ENCODE results near the gene RAPGEF5. TPM values are rescaled to one million over a fixed set of nuclear protein-coding genes. Genes with fewer than 3 reads are reported as not detected.

RAPGEF5 gene, protein sequence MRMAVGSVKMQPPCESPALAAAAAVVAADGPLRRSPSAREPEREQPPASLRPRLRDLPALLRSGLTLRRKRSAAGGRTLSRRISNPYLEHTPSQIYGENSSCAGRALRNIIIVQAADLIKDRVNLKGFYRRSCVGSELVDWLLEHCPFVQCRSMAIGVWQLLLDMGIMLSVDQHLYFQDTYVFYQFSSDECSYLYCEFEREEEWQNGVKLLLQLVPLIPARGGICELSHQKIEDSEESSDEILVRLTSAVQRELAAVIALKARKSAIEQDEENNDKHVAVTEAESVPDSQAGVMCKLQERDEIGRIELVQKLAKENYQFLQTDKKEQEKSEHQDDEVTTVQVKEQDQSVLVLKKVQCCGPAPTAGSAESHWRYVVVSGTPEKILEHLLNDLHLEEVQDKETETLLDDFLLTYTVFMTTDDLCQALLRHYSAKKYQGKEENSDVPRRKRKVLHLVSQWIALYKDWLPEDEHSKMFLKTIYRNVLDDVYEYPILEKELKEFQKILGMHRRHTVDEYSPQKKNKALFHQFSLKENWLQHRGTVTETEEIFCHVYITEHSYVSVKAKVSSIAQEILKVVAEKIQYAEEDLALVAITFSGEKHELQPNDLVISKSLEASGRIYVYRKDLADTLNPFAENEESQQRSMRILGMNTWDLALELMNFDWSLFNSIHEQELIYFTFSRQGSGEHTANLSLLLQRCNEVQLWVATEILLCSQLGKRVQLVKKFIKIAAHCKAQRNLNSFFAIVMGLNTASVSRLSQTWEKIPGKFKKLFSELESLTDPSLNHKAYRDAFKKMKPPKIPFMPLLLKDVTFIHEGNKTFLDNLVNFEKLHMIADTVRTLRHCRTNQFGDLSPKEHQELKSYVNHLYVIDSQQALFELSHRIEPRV
- 10 to 100 TPM; 66.5 to 70.8 TPM for total RNA-seq

GRCh38 chr7:22356701-22357310 is at the start of gene RAPGEF5:
Gene RAPGEF5, minus strand, starts transcription at chr7:22357154. Its CDS starts 94 bp downstream, at chr7:22357060.
- H3K9me3 ChIP-seq, result peaks cover 4% of the 10 kb centered on the region
- peak within 1 kb of the TSS; percentile 51 for H3K4me3 ChIP-seq
- no peak within 1 kb of the TSS for H3K27ac ChIP-seq
- ATAC-seq (ENCODE audit: insufficient number of reproducible peaks, low FRiP score, low read depth), result no peak
- no peak for TF ChIP-seq CTCF (IDR thresholded peaks at IDR 0.05)
- H3K36me3 ChIP-seq, result no peaks in the 10 kb centered on the region
- no peaks in the 10 kb centered on the region for H3K4me1 ChIP-seq (ENCODE audit: control insufficient read depth in 1 of 2, low read depth in 2 of 2)
- no peaks in the 10 kb centered on the region for H3K27me3 ChIP-seq (replicated peaks; ENCODE audit: insufficient read depth)
- DNase-seq (ENCODE audit: low spot score), result no peak

DNA sequence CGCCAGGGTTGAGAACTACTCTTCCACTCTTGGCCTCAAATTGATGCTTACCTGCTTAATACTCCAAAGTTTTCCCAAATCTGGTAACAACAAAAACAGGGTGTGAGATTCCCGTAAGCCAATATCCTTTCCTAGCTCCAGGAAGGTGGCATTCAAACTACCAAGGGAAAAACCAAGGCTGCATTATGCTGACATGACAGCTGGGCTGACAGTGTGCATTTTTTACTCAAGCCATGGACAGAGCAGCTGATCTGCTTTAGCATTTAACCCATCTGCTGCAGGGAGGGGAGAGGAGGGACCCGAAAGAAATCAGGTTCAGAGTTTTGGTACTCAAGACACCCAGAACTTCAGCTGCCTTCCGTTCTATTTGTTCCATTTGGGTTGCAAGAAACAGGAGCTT is 49.8 kb upstream of the RAPGEF5 start:
- ATAC-seq (ENCODE audit: insufficient number of reproducible peaks, low FRiP score, low read depth) (no peak), DNase-seq (ENCODE audit: low spot score) (no peak)
- no peaks in the 10 kb centered on the region for H3K9me3 ChIP-seq
- H3K27me3 ChIP-seq (replicated peaks; ENCODE audit: insufficient read depth), result no peaks in the 10 kb centered on the region
- H3K4me3 ChIP-seq, result no peak overlapping the region
- no peaks in the 10 kb centered on the region for H3K36me3 ChIP-seq
- peaks cover 0 to 11% of the 10 kb centered on the region in 2 donors for H3K4me1 ChIP-seq (ENCODE audit: control insufficient read depth in 1 of 2, low read depth in 2 of 2)
- TF ChIP-seq CTCF (IDR thresholded peaks at IDR 0.05), result no peak
- no peak overlapping the region for H3K27ac ChIP-seq

- TF ChIP-seq CTCF (IDR thresholded peaks at IDR 0.05), result no peak
- H3K9me3 ChIP-seq, result no peaks in the 10 kb centered on the region
- no peaks in the 10 kb centered on the region for H3K36me3 ChIP-seq
- no peak overlapping the region for H3K27ac ChIP-seq
- DNase-seq (ENCODE audit: low spot score), result no peak
- no peak for ATAC-seq (ENCODE audit: insufficient number of reproducible peaks, low FRiP score, low read depth)
- no peaks in the 10 kb centered on the region for H3K27me3 ChIP-seq (replicated peaks; ENCODE audit: insufficient read depth)
- no peak overlapping the region for H3K4me3 ChIP-seq
- H3K4me1 ChIP-seq (ENCODE audit: control insufficient read depth in 1 of 2, low read depth in 2 of 2), result peaks cover 0 to 12% of the 10 kb centered on the region in 2 donors
Observed at GRCh38 chr7:22404421-22405023, 47.6 kb upstream of the RAPGEF5 start.

DNA sequence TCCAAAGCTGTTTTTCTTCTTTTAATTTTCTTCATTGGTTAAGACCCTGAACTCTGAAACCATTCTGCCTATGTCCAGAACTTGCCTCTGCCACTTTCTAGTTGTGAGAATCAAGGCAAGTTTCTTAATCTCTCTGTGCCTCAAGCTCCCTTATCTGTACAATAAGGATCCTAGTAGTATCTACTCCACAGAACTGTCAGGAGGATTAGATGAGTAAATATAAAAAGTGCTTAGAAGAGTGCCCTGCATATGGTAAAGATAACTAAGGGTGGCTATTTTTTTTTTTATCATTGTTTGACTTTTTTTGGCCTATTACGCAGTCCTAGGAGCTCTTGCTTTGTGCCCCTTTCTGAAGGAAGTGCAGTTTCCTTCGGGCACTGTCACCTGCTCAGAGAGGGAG is 46.4 kb upstream of the RAPGEF5 start:
- H3K4me3 ChIP-seq, result no peak overlapping the region
- H3K36me3 ChIP-seq, result no peaks in the 10 kb centered on the region
- peaks cover 0 to 12% of the 10 kb centered on the region in 2 donors for H3K4me1 ChIP-seq (ENCODE audit: control insufficient read depth in 1 of 2, low read depth in 2 of 2)
- H3K9me3 ChIP-seq, result no peaks in the 10 kb centered on the region
- no peak for DNase-seq (ENCODE audit: low spot score)
- H3K27me3 ChIP-seq (replicated peaks; ENCODE audit: insufficient read depth), result no peaks in the 10 kb centered on the region
- no peak overlapping the region for H3K27ac ChIP-seq
- no peak for ATAC-seq (ENCODE audit: insufficient number of reproducible peaks, low FRiP score, low read depth)
- no peak for TF ChIP-seq CTCF (IDR thresholded peaks at IDR 0.05)
